HepG2 (cell line): ENCODE results near the gene GABBR2. TPM values are rescaled to one million over a fixed set of nuclear protein-coding genes. Genes with fewer than 3 reads are reported as not detected.

Experiments used
- ATAC-seq: fragments of 200-7000 bp; cut with Tn5 transposase; 3 replicates; pipeline ENCODE4 v1.9.1; 2020; ENCODE audit warnings: mild to moderate bottlenecking, moderate library complexity
- BruUV-seq: library from RNA; stranded (reverse); fragments of 400-500 nt; replicated peaks from 2 replicates; lab custom pipeline; 2021; lab: Mats Ljungman, UMichigan
- CTCF ChIA-PET: fragments of 300-600 bp; formaldehyde crosslinking; extraction: SDS; loops from one replicate; lab custom pipeline; 2021; ENCODE audit warnings: low total read pairs, inconsistent platforms, low intra/inter-chr PET ratio; lab: Yijun Ruan, JAX
- POLR2A ChIA-PET: fragments of 350-600 bp; sonication (Branson Sonifier 250); formaldehyde crosslinking; loops from one replicate; lab custom pipeline; 2020; ENCODE audit warnings: antibody characterized with exemption, inconsistent platforms; lab: Yijun Ruan, JAX
- DNase-seq: peaks from one replicate; pipeline ENCODE4 v3.0.0-alpha.2; 2015; ENCODE audit warnings: low spot score
- FAIRE-seq: peaks from 3 replicates; lab custom pipeline; 2011; peaks lifted over from hg19 to GRCh38; lab: Jason Lieb, UNC
- H2AFZ ChIP-seq: one replicate; pipeline ENCODE4 v1.6.1; 2011; ENCODE audit warnings: low read length, inconsistent platforms
- H3K27ac ChIP-seq: fragments of 300-600 bp; 3 replicates; pipeline ENCODE4 v1.8.0; 2011; ENCODE audit warnings: mixed run types, mild to moderate bottlenecking, mixed read lengths, low read length, inconsistent platforms; ENCODE audit not compliant: insufficient read depth; ENCODE audit errors: extremely low read length
- H3K27me3 ChIP-seq, 2 experiments: fragments of 200-600 bp in 1 of 2; 2 replicates in 1 of 2; 3 replicates in 1 of 2; pipeline versions ENCODE4 v1.6.0 to v1.8.0; 2011; ENCODE audit warnings: low read length in 2 of 2, mild to moderate bottlenecking in 2 of 2, moderate library complexity in 2 of 2, inconsistent platforms in 1 of 2; ENCODE audit not compliant: insufficient read depth in 2 of 2, control insufficient read depth in 1 of 2
- H3K36me3 ChIP-seq, 2 experiments: fragments of 200-600 bp in 1 of 2; replicated peaks in 1 of 2; 2 replicates in 1 of 2; 3 replicates in 1 of 2; pipeline versions ENCODE4 v1.5.1 to v1.8.0; 2011; ENCODE audit warnings: low read length in 2 of 2, inconsistent platforms in 1 of 2; ENCODE audit not compliant: insufficient read depth in 2 of 2, control insufficient read depth in 1 of 2
- H3K4me1 ChIP-seq: 2 replicates; pipeline ENCODE4 v1.5.1; 2012; ENCODE audit warnings: low read length, inconsistent platforms; ENCODE audit not compliant: insufficient read depth
- H3K4me2 ChIP-seq: 2 replicates; pipeline ENCODE4 v1.6.0; 2011; ENCODE audit warnings: low read depth, low read length, inconsistent platforms
- H3K4me3 ChIP-seq, 3 experiments: fragments of 200-600 bp in 1 of 3; sonication (generic), shearing (Covaris generic) in 1 of 3; replicated peaks in 1 of 3; 2 replicates each; pipeline ENCODE4 v1.5.1; 2011 to 2016; ENCODE audit warnings: low read length in 3 of 3, inconsistent platforms in 2 of 3, low read depth in 2 of 3, mild to moderate bottlenecking in 2 of 3, control low read depth in 1 of 3, mixed read lengths in 1 of 3; ENCODE audit not compliant: insufficient read depth in 1 of 3
- H3K79me2 ChIP-seq: one replicate; pipeline ENCODE4 v1.6.1; 2011; ENCODE audit warnings: low read length, inconsistent platforms; ENCODE audit not compliant: insufficient read depth
- H3K9ac ChIP-seq: 2 replicates; pipeline ENCODE4 v1.6.0; 2011; ENCODE audit warnings: mild to moderate bottlenecking, low read depth, low read length, inconsistent platforms; ENCODE audit not compliant: insufficient read depth
- H3K9me3 ChIP-seq: 2 replicates; pipeline ENCODE4 v1.5.1; 2012; ENCODE audit warnings: mild to moderate bottlenecking, low read length
- H4K20me1 ChIP-seq: 2 replicates; pipeline ENCODE4 v1.6.0; 2011; ENCODE audit warnings: inconsistent platforms, mild to moderate bottlenecking, low read length, moderate library complexity; ENCODE audit not compliant: insufficient read depth
- GLI4 ChIP-seq: sonication (generic); formaldehyde crosslinking; IDR thresholded peaks from 2 replicates; pipeline ENCODE4 v1.5.1; 2020; ENCODE audit warnings: missing genetic modification reagents, mild to moderate bottlenecking, moderate library complexity, borderline replicate concordance
- MAFK ChIP-seq, 2 experiments: IDR thresholded peaks in 1 of 2; conservative IDR thresholded peaks in 1 of 2; 2 replicates each; pipeline ENCODE4 v1.6.1; 2011; ENCODE audit warnings: improper control_type of control experiment in 2 of 2, low read length in 2 of 2
- NFYC ChIP-seq: IDR thresholded peaks from 2 replicates; pipeline ENCODE4 v1.6.1; 2016; ENCODE audit warnings: missing genetic modification reagents, missing compliant biosample characterization
- SAFB2 ChIP-seq: sonication (generic); formaldehyde crosslinking; IDR thresholded peaks from 2 replicates; pipeline ENCODE4 v1.5.1; 2020; ENCODE audit warnings: missing genetic modification reagents, low read depth, mild to moderate bottlenecking, borderline replicate concordance
- ZNF253 ChIP-seq: sonication (generic); formaldehyde crosslinking; IDR thresholded peaks from 2 replicates; pipeline ENCODE4 v1.8.0; 2022; ENCODE audit warnings: mild to moderate bottlenecking, missing genetic modification reagents, borderline replicate concordance
- ZNF33A ChIP-seq: sonication (generic); formaldehyde crosslinking; IDR thresholded peaks from 2 replicates; pipeline ENCODE4 v1.5.1; 2020; ENCODE audit warnings: missing genetic modification reagents, mild to moderate bottlenecking, moderate library complexity, borderline replicate concordance
- ZNF367 ChIP-seq: sonication (generic); formaldehyde crosslinking; IDR thresholded peaks from 2 replicates; pipeline ENCODE4 v1.4.0; 2020; ENCODE audit warnings: missing genetic modification reagents, borderline replicate concordance
- ZNF431 ChIP-seq: sonication (generic); formaldehyde crosslinking; IDR thresholded peaks from 2 replicates; pipeline ENCODE4 v1.9.0; 2022; ENCODE audit warnings: missing genetic modification reagents, low read depth, mild to moderate bottlenecking, borderline replicate concordance
- ZNF543 ChIP-seq: sonication (generic); formaldehyde crosslinking; IDR thresholded peaks from 2 replicates; pipeline ENCODE4 v1.4.0; 2020; ENCODE audit warnings: mild to moderate bottlenecking, missing genetic modification reagents
- ZNF629 ChIP-seq: sonication (generic); formaldehyde crosslinking; conservative IDR thresholded peaks from 2 replicates; pipeline ENCODE4 v1.5.0; 2020; ENCODE audit warnings: missing genetic modification reagents
- WGBS: methylation state at CpG from one replicate; pipeline ENCODE4 v1.1.6; 2017; ENCODE audit warnings: low lambda C conversion rate; 5-methylcytosine and 5-hydroxymethylcytosine counted together
- in situ Hi-C: cut with HindIII; loops from 2 replicates; pipeline ENCODE4 v1.10.0; 2017; ENCODE audit warnings: low pct_unique_long_range_greater_than_20kb; ENCODE audit not compliant: extremely low pct_ligation_motif_present
- intact Hi-C: fragments of 100-400 bp; cut with micrococcal nuclease; formaldehyde crosslinking; loops from one replicate; pipeline ENCODE4 v1.10.0; 2022; ENCODE audit not compliant: unreplicated experiment
- polyA plus RNA-seq, 8 experiments: library from polyadenylated mRNA; depleted of rRNA in 3 of 8; stranded (reverse) in 7 of 8; unstranded in 1 of 8; fragments of >200 nt; fragmentation: Illumina TruSeq in 4 of 8; extraction: Trizol in 4 of 8; gene quantifications; 2 replicates each; pipeline versions ENCODE4 v1.2.1 to v1.2.3, GENCODE V29; 2011 to 2016; ENCODE audit warnings: low read depth in 4 of 8, missing spikeins in 1 of 8, mixed read lengths in 1 of 8; ENCODE audit not compliant: insufficient read depth in 1 of 8
- total RNA-seq, 5 experiments: library from RNA; depleted of rRNA; stranded (reverse); fragments of >200 nt; fragmentation: Illumina TruSeq; extraction: Trizol; gene quantifications; 2 replicates each; pipeline ENCODE4 v1.2.3, GENCODE V29; 2016; ENCODE audit warnings: low read depth in 1 of 5
- TF ChIP-seq, protein P1 (sequence below): sonication (generic); formaldehyde crosslinking; IDR thresholded peaks from 2 replicates; pipeline ENCODE4 v1.8.0; 2022; ENCODE audit warnings: missing genetic modification reagents, mild to moderate bottlenecking, borderline replicate concordance
- TF ChIP-seq, protein P2 (sequence below): sonication (generic); formaldehyde crosslinking; IDR thresholded peaks from 2 replicates; pipeline ENCODE4; 2020; ENCODE audit warnings: missing genetic modification reagents, mild to moderate bottlenecking, borderline replicate concordance

GABBR2 gene
- total and polyA plus RNA-seq, 2 of the 13 experiments (the other 11 are each of a cell fraction or from before 2014, with no cell fraction given): 0.02 TPM; not detected in 1

DNA sequence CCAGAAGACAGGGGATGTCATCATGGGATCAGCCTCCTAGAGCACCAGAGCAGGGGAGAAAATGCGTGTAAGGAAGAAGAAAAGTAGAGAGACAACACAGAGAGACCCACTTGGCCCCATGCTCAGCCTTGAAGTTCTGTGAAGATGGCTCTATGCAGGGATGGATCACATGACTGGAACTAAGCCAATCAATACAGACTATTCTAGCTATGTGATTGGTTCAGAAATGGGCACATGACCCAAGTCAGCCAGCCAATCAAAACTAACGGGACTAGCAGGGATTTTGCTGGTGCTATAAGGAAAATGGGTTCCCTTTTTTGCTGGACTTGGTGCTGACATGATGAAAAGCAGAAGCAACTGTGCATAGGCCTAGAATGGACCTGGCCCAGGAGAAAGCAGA is 280.3 kb downstream of the GABBR2 start:
- no TSS peak for BruUV-seq
- no peak overlapping the region for H3K4me2 ChIP-seq
- FAIRE-seq (no peak), ATAC-seq (no peak), DNase-seq (no peak)
- no peaks in the 10 kb centered on the region for H3K9me3 ChIP-seq
- no peak overlapping the region for H3K4me3 ChIP-seq
- H3K36me3 ChIP-seq: no peaks in the 10 kb centered on the region
- no peaks in the 10 kb centered on the region; a peak in 1 of 5 replicates for H3K27me3 ChIP-seq
- 13% methylated on average over 1 of the region's 2 CpGs for WGBS
- H3K27ac ChIP-seq: no peak overlapping the region
- H4K20me1 ChIP-seq: no peaks in the 10 kb centered on the region
- no peaks in the 10 kb centered on the region for H3K4me1 ChIP-seq
- H3K79me2 ChIP-seq: no peaks in the 10 kb centered on the region
- no peak overlapping the region for H2AFZ ChIP-seq
- intact Hi-C loops: no loop called here
- ChIA-PET CTCF (no interaction called here), POLR2A (no interaction called here)
- no peak overlapping the region for H3K9ac ChIP-seq
- TF ChIP-seq, protein P1, sequence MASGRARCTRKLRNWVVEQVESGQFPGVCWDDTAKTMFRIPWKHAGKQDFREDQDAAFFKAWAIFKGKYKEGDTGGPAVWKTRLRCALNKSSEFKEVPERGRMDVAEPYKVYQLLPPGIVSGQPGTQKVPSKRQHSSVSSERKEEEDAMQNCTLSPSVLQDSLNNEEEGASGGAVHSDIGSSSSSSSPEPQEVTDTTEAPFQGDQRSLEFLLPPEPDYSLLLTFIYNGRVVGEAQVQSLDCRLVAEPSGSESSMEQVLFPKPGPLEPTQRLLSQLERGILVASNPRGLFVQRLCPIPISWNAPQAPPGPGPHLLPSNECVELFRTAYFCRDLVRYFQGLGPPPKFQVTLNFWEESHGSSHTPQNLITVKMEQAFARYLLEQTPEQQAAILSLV (CRISPR knock-in tag): no peak
- TF ChIP-seq, protein P2, sequence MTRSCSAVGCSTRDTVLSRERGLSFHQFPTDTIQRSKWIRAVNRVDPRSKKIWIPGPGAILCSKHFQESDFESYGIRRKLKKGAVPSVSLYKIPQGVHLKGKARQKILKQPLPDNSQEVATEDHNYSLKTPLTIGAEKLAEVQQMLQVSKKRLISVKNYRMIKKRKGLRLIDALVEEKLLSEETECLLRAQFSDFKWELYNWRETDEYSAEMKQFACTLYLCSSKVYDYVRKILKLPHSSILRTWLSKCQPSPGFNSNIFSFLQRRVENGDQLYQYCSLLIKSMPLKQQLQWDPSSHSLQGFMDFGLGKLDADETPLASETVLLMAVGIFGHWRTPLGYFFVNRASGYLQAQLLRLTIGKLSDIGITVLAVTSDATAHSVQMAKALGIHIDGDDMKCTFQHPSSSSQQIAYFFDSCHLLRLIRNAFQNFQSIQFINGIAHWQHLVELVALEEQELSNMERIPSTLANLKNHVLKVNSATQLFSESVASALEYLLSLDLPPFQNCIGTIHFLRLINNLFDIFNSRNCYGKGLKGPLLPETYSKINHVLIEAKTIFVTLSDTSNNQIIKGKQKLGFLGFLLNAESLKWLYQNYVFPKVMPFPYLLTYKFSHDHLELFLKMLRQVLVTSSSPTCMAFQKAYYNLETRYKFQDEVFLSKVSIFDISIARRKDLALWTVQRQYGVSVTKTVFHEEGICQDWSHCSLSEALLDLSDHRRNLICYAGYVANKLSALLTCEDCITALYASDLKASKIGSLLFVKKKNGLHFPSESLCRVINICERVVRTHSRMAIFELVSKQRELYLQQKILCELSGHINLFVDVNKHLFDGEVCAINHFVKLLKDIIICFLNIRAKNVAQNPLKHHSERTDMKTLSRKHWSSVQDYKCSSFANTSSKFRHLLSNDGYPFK (CRISPR knock-in tag): no peak
- no peak for TF ChIP-seq ZNF431 (CRISPR knock-in tag)
- no peak for TF ChIP-seq MAFK (conservative IDR thresholded peaks at IDR 0.05 in 1 of 2, IDR thresholded peaks at IDR 0.05 in 1 of 2; ENCODE audit: low read length in 2 of 2)
- TF ChIP-seq NFYC (CRISPR knock-in tag): no peak
- no peak for TF ChIP-seq SAFB2 (CRISPR knock-in tag)
- TF ChIP-seq ZNF253 (CRISPR knock-in tag): no peak
- no peak for TF ChIP-seq GLI4
- TF ChIP-seq ZNF367 (CRISPR knock-in tag): no peak
- no peak for TF ChIP-seq ZNF629 (CRISPR knock-in tag)
- no peak for TF ChIP-seq ZNF33A
- no peak for TF ChIP-seq ZNF543 (CRISPR knock-in tag)
- in situ Hi-C loops: no loop called here
